Measurements from ENCODE around the gene C14orf132. TPM values are rescaled to one million over a fixed set of nuclear protein-coding genes. Genes with fewer than 3 reads are reported as not detected.

C14orf132 gene
- total RNA-seq, 3 donors from 2014 or later = 6.6 to 13.3 (median 10.8) TPM

GRCh38 chr14:96135285-96135684 lies 96.1 kb downstream of the C14orf132 start:
- intact Hi-C loops (cut with DNase I; ENCODE audit: low total_unique reads) = loop anchor here (5.0 kb wide), 1 partner anchor 1348 kb away; no protein-coding TSS in a partner anchor
- peaks cover 8 to 9% of the 10 kb centered on the region in 2 donors for H3K9me3 ChIP-seq
- peak overlapping the region; percentile 13 to 58 for H3K27ac ChIP-seq
- no peaks in the 10 kb centered on the region for H3K36me3 ChIP-seq
- peaks cover 0 to 4% of the 10 kb centered on the region in 2 donors for H3K27me3 ChIP-seq
- H3K4me3 ChIP-seq = no peak overlapping the region
- TF ChIP-seq CTCF (IDR thresholded peaks at IDR 0.05) = no peak
- TF ChIP-seq POLR2A (IDR thresholded peaks at IDR 0.05) = no peak
- peak in 2 of 3 donors; percentile 23 to 35 for TF ChIP-seq POLR2AphosphoS5 (IDR thresholded peaks at IDR 0.05)
- no peak for DNase-seq (ENCODE audit: low spot score in 2 of 2)
- H3K4me1 ChIP-seq = no peaks in the 10 kb centered on the region

GRCh38 chr14:96136371-96137005 lies 97.3 kb downstream of the C14orf132 start:
- peak overlapping the region in 1 of 2 donors; percentile 58 for H3K27ac ChIP-seq
- intact Hi-C loops (cut with DNase I; ENCODE audit: low total_unique reads) = loop anchor here (5.0 kb wide), 1 partner anchor 1349 kb away; no protein-coding TSS in a partner anchor
- TF ChIP-seq POLR2A (IDR thresholded peaks at IDR 0.05) = no peak
- no peak for TF ChIP-seq CTCF (IDR thresholded peaks at IDR 0.05)
- TF ChIP-seq POLR2AphosphoS5 (IDR thresholded peaks at IDR 0.05) = no peak

GRCh38 chr14:96138241-96138640 lies 99.1 kb downstream of the C14orf132 start:
- TF ChIP-seq POLR2A (IDR thresholded peaks at IDR 0.05) (no peak), POLR2AphosphoS5 (IDR thresholded peaks at IDR 0.05) (no peak), CTCF (IDR thresholded peaks at IDR 0.05) (no peak)
- intact Hi-C loops (cut with DNase I; ENCODE audit: low total_unique reads) = loop anchor here (5.0 kb wide), 1 partner anchor 1351 kb away; no protein-coding TSS in a partner anchor
- Histone ChIP-seq H3K27me3 (peaks cover 0 to 4% of the 10 kb centered on the region in 2 donors), H3K4me3 (no peak overlapping the region), H3K4me1 (no peaks in the 10 kb centered on the region), H3K36me3 (no peaks in the 10 kb centered on the region), H3K27ac (no peak overlapping the region), H3K9me3 (peaks cover 8 to 9% of the 10 kb centered on the region in 2 donors)
- no peak for DNase-seq (ENCODE audit: low spot score in 2 of 2)

More at GRCh38 chr14:96136371-96137005, 97.3 kb downstream of the C14orf132 start:
- Histone ChIP-seq H3K27me3 (peaks cover 0 to 4% of the 10 kb centered on the region in 2 donors), H3K4me3 (no peak overlapping the region), H3K9me3 (peaks cover 8 to 9% of the 10 kb centered on the region in 2 donors), H3K36me3 (no peaks in the 10 kb centered on the region), H3K4me1 (no peaks in the 10 kb centered on the region)
- DNase-seq (ENCODE audit: low spot score in 2 of 2) = no peak

GRCh38 chr14:96139169-96139568 lies 100.0 kb downstream of the C14orf132 start:
- TF ChIP-seq POLR2A (IDR thresholded peaks at IDR 0.05) (no peak), POLR2AphosphoS5 (IDR thresholded peaks at IDR 0.05) (no peak), CTCF (IDR thresholded peaks at IDR 0.05) (no peak)
- Histone ChIP-seq H3K27ac (no peak overlapping the region), H3K36me3 (no peaks in the 10 kb centered on the region), H3K4me3 (no peak overlapping the region), H3K9me3 (peaks cover 8 to 9% of the 10 kb centered on the region in 2 donors), H3K27me3 (peaks cover 0 to 4% of the 10 kb centered on the region in 2 donors), H3K4me1 (no peaks in the 10 kb centered on the region)
- no peak for DNase-seq (ENCODE audit: low spot score in 2 of 2)
- intact Hi-C loops (cut with DNase I; ENCODE audit: low total_unique reads) = loop anchor here (5.0 kb wide), 1 partner anchor 1352 kb away; no protein-coding TSS in a partner anchor

- intact Hi-C loops (cut with DNase I; ENCODE audit: low total_unique reads) = loop anchor here (5.0 kb wide), 1 partner anchor 1353 kb away; no protein-coding TSS in a partner anchor
- Histone ChIP-seq H3K27ac (no peak overlapping the region), H3K4me3 (no peak overlapping the region), H3K27me3 (peaks cover 0 to 4% of the 10 kb centered on the region in 2 donors), H3K36me3 (no peaks in the 10 kb centered on the region), H3K4me1 (no peaks in the 10 kb centered on the region), H3K9me3 (peaks cover 8 to 9% of the 10 kb centered on the region in 2 donors)
- no peak for TF ChIP-seq CTCF (IDR thresholded peaks at IDR 0.05)
- TF ChIP-seq POLR2A (IDR thresholded peaks at IDR 0.05) = no peak
- TF ChIP-seq POLR2AphosphoS5 (IDR thresholded peaks at IDR 0.05) = no peak
- no peak for DNase-seq (ENCODE audit: low spot score in 2 of 2)
Observed at GRCh38 chr14:96139879-96140278, 100.7 kb downstream of the C14orf132 start.
